HuH-7.5 (cell line): ENCODE measurements around the gene HDAC7.
A peak's percentile ranks its signal among the peaks of the same experiment; 100 is the strongest.
"Not testable (repeated sequence)": the region's sequence is repeated elsewhere in the genome, so short reads cannot be mapped to it uniquely, and the experiment has no call there.

ENCODE experiments used
- DNase-seq: peaks from one replicate; pipeline ENCODE4 v3.0.0; 2011; ENCODE audit warnings: low spot score

Gene HDAC7

DNA sequence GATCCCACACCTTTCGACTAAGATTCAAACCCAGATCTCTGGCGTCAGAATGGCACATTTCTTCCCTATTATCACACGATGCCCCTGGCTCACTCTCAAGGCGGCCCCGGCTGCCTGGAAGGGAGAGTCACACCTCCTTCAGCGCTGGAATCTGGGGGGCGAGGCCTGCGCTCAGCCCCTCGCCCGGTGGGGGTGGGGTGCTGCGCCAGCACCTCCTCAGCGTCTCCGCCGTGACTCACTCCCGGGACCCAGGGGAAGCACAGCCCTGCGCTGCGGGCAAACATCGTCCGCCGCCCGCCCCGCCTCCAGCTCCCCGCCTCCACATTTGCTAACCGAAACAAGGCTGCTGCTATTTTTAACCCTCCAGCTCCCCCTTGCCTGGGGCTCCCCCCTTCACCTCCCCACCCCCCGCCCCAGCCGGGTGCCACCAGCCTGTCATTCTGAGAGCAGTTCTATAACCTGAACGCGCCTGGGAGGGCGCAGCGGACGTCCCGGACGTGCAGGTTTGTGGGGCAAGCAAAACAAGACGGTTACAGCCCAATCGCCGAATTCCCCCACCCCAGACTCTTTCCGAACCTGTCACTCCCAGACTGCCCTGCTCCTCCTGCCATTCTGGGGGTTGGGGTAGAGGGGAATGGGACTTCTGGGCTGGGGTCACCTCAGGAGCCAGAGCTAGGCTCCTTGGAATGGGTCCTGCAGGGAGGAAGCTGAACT is 6.7 kb downstream of the HDAC7 start:
- DNase-seq = no peak

DNA sequence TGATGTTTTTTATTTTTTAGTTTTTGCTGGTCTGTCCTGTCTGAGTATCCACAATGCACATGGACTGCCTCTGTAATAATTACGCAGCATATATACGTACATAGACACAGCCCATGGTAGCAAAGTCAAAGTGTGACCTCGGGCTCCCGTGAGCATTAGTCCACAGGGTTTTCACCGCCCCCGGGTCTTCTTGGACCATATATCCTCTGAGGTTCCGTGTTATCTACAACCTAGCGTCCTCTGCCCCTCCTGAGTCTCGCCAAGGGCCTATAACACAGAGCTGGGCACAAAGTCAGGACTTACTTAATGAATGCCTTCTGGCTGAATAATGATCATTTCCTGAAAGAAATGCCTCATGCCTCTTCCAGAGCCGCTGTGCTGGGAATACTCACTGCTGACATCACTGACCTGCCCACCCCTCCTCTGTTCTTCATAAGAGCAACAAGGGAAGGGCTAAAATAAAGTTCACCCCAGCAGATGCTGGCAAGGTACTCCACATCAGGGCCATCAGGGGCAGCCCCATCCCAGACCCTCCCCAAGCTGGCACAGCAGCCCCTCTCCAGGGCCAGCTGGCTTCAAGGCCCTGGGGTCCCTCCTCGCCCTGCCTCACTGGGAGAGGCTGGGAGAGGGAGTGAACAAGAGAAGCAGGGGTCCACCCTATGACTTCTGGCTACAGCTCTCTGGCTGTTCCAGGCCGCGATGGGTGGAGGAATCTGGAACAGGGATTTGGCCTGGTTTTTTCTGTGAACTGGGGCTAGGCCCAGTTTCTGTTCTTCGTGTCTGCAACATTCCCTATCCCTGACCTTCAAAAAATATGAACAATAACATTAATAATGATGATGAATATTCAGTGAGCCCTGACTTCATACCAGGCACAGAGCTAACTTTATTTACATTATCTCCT is 7.9 kb downstream of the HDAC7 start:
- DNase-seq = no peak

DNA sequence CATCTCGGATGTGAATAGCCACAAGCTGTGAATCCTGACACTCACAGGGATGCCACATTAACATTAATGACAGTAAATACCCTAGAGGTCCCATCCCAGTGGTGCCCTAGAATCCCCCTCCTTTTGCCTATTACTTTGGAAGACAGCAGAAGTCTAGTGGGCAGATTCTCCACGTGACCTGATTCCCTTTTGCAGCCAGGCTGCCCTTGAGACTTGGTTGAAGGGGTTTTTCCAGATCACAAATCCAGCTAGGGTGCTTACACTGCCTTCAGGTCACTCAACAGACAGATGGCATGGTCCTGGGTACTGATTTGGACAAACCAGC is 8.7 kb downstream of the HDAC7 start:
- DNase-seq = no peak

DNA sequence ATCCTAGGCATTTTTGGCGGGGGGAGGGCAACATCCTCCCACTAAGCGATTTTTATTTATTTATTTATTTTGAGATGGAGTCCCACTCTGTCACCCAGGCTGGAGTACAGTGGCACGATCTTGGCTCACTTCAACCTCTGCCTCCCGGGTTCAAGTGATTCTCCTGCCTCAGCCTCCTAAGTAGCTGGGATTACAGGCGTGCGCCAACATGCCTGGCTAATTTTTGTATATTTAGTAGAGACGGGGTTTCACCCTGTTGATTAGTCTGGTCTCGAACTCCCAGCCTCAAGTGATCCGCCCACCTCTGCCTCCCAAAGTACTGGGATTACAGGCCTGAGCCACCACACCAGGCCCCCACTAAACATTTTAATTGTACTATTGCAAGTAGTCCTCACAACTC is 10.2 kb downstream of the HDAC7 start:
- DNase-seq = not testable (repeated sequence)

DNA sequence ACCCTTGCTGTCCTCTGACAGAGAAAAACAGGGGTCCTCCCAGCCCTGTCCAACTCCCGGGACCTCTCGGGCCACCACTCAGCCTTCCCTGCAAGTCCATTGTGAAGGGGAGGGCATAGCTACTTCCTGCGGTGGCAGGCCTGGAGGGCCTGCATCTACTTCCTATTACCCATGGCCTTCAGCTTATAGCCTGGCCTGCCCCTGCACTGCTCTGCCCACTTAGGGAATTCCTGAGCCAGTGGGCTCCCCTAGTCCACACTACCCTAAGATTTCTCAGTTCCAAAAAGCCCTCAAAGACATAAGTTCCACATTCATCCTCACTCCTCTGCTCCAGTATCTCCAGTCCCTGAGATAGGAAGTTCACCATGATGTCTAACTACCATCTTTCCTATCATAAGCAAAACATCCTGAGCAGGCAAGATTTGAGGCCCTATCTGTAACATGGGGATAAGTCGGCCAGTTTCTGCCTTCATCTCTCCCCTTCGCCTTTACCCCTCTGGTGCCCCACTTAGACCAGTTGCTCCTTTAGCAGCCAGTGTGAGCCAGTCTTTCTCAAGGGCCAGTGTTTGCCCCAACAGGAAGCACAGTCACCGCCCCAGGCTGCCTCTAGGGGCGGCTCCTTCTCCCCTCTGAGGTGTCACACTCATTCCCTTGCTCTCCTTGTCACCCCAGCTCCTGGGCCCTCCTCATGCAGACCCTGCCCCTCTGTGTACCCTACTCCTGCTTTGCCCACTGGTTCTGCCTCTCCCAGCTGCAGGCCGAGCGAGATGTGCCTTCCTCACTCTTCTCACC is 10.9 kb downstream of the HDAC7 start:
- DNase-seq = no peak

DNA sequence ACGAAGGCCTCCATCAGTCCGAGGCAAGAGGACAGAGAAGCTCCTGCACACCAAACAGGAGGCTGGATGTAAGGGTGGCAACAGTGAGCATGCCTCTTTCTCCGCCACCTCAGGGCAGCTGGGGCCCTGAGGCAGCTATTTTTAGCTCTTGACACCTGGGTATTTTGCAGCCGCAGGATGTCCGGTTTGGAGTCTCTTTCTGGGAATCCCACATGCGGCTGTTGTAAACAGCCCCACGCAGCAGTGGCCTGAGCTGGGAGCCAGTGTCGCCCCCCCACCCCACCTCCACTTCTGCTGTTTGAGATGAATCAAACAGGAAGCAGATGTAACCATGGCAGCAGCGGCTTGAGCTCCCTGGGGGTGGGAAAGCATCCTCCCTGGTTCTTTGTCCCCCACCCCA is 11.7 kb downstream of the HDAC7 start:
- no peak for DNase-seq

DNA sequence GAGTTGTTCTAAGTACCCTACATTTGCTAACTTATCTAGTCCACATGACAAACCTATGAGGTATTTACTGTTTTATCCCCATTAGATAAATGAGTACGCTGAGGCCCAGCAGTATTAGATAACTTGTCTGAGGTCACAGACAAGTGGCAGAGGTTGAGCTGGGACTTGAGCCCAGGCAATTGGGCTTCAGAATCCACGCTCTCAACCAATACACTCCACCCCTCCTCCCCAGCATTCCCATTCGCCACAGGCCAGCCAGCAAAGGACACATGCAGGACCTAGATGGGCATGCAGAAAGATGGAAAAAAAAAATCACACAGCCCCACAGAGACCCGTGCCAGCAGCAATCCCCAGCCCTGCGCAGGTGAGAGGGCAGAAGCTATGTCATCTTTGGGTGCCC is 12.4 kb downstream of the HDAC7 start:
- DNase-seq = no peak

DNA sequence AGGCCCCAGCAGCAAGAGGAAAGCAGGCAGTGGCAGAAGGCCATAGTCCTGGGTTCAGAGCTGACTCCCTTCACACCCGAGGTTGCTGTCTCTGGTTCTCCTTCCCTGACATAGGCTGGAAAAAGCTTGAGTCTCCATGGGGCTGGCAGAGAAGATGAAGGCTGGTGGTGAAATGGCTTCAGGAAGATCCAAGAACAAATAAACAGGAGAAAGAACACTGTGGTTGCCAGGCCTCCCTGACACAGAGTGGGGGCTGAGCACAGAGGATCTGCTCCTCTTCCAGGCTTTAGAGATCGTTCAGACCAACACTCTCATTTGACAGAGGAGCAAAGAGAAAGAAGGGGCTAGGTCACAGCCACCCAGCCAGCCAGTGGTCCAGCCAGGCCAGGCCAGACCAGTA is 14.3 kb downstream of the HDAC7 start:
- DNase-seq = no peak

DNA sequence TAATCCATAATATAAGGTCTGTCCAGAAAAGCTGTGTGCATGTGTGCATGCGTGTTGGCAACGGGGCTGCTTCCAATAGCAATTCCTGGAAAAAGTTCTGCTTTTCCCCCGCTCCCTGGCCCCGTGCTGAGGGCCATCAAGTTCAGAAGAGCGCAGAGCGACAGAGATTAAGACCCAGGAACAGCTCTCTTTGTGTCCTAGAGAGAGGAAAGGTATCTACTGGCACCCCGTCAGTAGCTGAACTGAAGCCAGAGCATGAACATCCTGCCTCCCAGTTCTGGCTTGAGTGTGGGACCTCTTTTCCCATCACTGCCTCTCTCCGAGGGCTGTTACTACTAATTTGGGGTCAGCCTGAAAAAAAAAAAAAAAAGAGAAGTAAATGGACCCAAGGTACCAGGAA is 15.5 kb downstream of the HDAC7 start:
- no peak for DNase-seq

DNA sequence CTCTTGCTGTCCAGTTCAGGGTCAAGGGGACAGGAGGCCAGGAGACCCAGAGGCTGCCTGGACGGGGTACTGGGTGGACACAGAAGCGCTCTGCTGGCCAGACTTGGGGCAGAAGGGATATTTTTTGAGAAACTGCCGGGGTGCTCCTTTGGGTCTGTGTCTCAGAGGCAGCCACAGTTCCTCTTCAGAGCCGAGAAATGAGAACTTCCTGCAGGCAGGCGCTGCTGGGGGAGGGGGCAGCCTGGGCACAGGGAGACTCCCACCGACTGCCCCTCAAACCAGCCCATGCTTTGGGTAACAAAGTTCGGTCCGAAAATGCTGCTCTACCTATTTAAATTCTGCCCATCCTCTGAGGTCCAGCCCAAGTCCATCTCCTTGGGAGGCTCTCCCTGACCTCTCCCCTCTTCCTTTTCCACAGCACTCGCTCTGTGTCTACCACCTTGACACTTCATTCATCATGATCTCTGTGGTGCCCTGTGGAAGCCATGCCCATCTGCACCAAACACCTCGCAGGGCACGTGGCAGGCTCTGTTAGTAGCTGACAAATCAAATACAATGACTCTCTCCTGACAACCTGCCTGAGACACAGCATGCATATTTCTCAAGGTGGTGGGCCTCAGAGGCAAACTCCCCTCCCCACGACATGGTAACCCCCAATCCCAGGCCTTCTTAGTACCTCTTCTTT is 16.4 kb downstream of the HDAC7 start:
- no peak for DNase-seq

DNA sequence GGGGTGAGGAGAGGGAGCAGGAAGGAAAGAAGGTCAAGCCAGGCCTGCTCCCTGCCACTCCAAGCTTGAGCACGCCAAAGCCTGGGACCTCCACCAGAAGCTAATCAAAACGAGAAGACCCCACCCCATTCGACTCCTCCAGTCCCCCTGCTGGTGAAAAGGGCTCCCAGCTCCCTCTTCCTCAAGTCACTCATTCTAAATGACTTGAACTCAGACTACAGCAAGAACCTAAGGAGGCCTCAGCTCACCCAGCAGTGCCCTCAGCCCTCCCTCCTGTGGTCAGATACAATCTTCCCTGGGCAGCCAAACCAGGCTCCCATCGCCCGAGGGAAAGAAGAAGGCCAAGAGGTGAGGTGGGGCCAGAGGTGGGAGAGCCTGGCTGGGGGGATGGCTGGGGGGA is 17.4 kb downstream of the HDAC7 start:
- no peak for DNase-seq

DNA sequence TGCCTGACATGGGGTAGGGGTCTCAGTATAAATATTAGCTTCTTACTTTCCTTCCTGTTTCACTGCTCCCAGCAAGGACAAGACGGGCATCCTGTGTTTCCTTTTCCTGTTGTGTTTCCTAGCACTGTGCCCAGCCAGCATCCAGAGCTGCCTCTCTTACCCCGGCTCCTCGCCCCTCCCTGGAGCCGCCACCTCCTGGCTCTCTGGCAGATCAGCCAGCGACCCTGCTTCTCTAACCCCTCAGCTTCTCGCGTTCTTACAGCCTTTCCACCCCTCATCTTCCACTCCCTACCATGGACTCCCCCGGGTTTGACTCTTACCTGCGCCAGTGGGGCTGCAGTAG is 17.8 kb downstream of the HDAC7 start:
- DNase-seq = no peak

DNA sequence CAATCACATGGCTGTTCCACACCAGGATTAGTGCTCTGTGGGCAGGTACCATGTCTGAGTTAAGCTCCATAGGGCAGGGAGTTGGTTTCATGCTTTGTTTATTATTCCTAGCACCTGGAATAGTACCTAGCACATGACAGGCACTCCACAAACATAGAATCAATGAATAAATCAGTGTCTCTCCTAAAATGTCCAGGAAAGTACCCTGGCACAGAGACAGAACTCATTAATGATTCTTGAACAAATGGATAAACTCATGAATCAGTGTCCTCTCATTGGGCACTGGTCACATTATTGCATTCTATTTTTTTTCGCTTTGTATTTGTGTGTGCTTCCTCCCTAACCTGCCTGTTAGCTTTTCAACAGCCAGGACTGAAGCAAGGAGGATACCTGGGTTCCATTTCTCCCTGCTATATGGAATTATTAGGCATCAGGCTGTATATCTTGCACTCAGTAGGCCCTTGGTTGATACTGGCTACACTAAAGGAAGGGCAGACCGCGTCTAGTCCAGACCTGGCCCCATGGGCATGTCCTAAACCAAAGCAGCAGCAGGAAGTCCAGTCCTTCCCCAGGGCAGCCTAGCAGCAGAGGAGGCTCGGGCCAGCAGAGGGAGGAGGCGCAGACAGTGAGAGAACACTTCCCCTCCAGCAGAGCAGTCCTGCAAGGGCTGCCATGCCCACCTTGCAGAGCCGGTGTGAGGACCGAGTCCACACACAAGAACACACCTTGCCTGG is 18.4 kb downstream of the HDAC7 start:
- no peak for DNase-seq

DNA sequence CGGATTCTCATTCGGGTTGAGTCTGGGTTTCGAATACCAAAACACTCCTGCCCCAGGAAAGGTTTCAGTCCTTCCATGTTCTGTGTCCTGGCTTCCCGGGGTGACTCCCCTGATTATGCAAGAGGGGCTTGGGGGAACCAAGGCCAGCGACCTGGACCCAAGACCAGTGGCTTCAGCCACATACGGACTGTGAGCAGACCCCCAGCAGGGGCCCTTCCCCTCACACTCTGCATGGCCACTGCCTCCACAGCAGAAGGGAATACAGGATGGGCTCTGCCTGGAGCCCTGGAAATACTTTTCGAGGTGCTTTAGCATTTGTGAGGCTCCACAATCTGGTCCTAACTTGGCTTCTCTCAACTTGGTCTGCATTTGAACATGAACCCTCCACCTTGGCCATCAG is 19.1 kb downstream of the HDAC7 start:
- no peak for DNase-seq

DNA sequence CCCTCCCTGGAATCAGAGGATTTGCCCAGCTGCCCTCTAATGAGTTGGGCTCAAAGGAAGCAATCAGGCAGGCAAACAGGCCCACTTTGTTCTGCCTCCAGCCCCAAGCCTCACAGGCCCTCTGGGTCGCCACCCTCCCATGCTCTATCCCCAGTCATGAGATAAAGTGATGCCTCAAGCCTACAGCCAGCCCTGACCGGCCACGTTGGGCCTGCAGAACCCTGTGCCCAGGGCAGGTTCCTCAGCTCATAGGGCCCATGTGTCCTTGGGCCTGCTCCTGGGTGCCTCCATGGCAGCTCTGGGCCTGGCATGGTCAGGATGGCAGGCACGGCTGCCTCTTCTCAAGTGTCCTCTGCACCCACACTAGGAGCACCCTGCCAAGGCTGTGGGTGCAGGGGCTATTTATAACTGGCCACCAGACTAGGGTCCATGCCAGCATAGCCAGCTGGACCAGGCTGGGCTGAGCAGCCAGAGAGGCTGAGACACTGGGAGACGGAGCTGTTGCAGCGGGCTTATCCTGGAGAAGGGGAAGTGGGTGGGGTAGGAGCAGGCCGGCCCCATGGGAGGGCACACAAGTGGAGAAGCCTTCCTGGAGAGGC is 20.2 kb downstream of the HDAC7 start:
- no peak for DNase-seq

DNA sequence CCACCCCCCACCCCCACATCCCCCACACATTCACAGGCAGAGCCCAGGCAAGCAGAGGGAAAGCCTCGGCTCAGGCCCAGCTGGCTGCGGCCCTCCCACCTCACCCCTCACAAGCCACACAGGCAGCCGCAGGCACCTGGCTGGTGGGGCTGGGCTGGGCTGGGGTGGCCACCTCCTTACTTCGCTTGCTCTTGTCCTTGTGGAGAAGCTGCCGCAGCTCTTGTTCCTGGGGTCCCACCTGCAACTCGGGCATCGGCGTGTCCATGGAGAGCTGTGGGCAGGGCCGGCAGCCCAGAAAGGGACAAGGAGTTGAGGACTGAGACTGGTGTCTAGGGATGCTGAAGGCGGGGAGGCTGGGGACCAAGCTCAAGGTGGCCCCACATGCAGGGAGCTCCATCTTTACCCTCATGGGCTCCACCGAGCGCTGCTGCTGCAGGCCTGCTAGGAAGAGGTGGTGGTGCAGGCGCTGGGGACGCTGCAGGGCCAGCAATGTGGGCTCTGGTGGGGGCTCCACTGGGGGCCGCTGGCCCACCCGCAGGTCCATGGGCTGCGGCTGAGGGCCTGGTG is 21.2 kb downstream of the HDAC7 start:
- DNase-seq = no peak

DNA sequence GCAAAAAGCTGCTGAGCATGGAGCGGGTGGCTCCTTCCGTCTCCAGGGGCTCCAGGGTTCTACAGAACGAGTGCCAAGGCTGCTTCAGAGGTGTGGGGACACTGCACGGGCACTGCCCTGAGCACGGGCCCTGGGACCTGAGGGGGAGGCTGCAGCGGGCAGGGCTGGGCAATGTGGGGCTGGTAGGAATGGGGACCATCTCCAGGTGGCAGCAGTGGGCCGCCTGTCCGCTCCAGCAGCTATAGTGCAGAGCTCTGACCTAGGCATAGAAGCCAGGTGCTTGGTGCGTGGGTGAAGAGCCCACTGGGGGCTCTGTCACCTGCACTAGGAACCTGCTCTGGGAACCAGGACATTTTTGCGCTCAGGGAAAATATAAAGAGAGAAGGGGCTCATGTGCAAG is 22.3 kb downstream of the HDAC7 start:
- DNase-seq = peak; percentile 50

DNA sequence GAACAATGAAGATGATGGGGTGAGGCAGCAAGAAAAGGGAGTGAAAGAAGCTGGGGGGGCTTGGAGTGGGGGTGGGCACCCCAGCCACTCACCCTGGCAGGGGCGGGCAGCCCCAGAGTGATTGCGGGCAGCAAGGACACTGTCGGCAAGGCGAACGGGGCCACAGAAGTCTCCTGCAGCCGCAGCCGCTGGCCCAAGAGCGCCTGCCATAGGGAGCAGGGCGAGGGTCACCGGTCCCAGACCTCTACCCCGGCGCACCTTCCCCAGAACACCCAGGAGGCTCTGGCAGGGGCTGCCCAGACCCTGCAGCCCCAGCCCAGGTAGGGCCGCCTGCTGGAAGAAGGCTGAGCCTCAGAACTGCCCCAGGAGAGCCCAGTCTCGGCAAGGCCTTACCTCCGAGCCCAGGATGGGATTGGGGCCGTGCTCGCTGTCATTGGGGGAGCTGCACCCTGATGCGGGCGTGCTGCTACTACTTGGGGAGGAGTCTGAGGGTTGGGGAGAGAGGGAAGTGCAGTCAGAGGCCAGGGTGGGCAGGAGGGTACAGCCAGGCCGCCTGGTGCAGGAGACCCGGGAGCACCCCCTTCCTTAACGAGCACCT is 23.8 kb downstream of the HDAC7 start:
- no peak for DNase-seq

DNA sequence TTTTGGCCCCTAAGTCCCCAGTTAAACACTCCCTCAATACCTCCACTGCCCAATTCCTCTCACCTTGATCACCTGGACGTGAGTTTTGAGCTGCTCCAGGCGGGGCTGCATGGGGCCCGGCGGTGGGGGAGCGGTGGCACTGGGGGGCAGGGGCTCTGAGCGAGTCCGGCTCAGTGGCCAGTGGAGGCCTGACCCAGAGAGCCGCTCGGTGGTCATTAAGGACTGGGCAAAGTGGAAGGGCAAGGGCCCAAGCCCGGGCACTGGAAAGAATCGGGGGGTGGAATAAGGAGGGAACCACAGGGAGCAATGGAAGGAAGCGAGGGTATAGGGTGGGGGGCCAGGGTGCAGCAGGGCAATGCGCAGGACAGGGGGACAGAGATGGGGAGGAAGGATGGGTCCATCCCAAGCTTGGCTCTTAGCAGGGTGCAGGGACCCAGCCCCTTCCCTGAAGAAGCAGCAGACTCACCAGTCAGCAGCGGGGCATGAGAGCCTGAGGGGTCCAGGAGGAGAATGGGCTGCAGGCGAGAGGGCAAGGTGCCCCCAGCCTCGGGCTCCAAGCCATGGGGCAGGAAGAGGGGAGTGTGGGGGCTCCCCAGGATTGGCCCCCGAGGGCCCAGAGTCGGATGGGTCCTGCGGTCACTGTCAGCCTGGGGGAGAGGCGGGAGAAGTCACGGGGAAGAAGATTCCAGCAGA is 24.4 kb downstream of the HDAC7 start:
- DNase-seq = no peak

DNA sequence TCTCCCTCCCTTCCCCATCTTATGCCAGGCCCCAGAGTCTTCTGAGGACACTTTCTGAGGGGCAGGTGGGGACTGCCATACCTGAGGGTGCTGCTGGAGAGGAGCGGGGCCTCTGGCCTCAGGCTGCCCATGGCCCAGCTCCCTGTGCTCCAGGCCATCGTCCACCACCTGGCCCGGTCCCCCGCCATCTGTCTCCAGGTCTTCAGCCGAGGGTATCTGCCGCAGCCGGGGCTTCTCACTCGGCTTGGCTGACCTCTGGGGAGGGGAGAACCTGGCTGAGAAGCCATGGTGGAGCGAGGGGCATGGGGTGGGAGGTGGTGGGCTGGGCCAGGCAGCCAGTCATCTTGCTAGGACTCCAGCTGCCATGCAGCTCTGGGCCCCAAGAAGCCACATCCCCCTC is 25.0 kb downstream of the HDAC7 start:
- no peak for DNase-seq
